Activated CD4-positive, alpha-beta T cell treated with anti-CD3 and anti-CD28 coated beads, Interleukin-2, amount 50 U/mL, for 24 hours (primary cell): ENCODE results near the gene SLC25A51.

Source experiments
- DNase-seq, 2 donors: peaks; one replicate each; pipeline ENCODE4 v3.0.0-alpha.2; 2020; ENCODE audit warnings: low read depth in 1 of 2, low spot score in 1 of 2

SLC25A51 gene

GRCh38 chr9:37903647-37904444 is at the start of gene SLC25A51:
TSS of gene SLC25A51 (minus strand) at chr9:37904127. CDS start at chr9:37888550, 15,577 bp downstream.
- DNase-seq, result peak; percentile 94 to 98

- DNase-seq, result no peak
Observed at GRCh38 chr9:37953206-37953774, 49.4 kb upstream of the SLC25A51 start.

- no peak for DNase-seq
Observed at GRCh38 chr9:37952731-37953130, 48.8 kb upstream of the SLC25A51 start.

- DNase-seq, result no peak
Observed at GRCh38 chr9:37951671-37952449, 47.9 kb upstream of the SLC25A51 start.

GRCh38 chr9:37950561-37950960 is 46.6 kb upstream of the SLC25A51 start:
- DNase-seq, result no peak

- no peak for DNase-seq
Observed at GRCh38 chr9:37949576-37949975, 45.6 kb upstream of the SLC25A51 start.

GRCh38 chr9:37948417-37948980 is 44.6 kb upstream of the SLC25A51 start:
- DNase-seq, result no peak

GRCh38 chr9:37947977-37948376 is 44.0 kb upstream of the SLC25A51 start:
- DNase-seq, result no peak

- no peak for DNase-seq
Observed at GRCh38 chr9:37947471-37947870, 43.5 kb upstream of the SLC25A51 start.

GRCh38 chr9:37946971-37947370 is 43.0 kb upstream of the SLC25A51 start:
- no peak for DNase-seq

GRCh38 chr9:37946041-37946440 is 42.1 kb upstream of the SLC25A51 start:
- no peak for DNase-seq

GRCh38 chr9:37944671-37945481 is 40.9 kb upstream of the SLC25A51 start:
- DNase-seq, result no peak

GRCh38 chr9:37944266-37944650 is 40.3 kb upstream of the SLC25A51 start:
- DNase-seq, result no peak

GRCh38 chr9:37943345-37944265 is 39.7 kb upstream of the SLC25A51 start:
- DNase-seq, result no peak

GRCh38 chr9:37942621-37943344 is 38.9 kb upstream of the SLC25A51 start:
- no peak for DNase-seq

- no peak for DNase-seq
Observed at GRCh38 chr9:37941253-37941652, 37.3 kb upstream of the SLC25A51 start.

- no peak for DNase-seq
Observed at GRCh38 chr9:37939575-37940095, 35.7 kb upstream of the SLC25A51 start.

- no peak for DNase-seq
Observed at GRCh38 chr9:37938121-37938891, 34.4 kb upstream of the SLC25A51 start.
